Spleen (tissue), 7 donors: Measurements from ENCODE around the gene TRIM14.

ENCODE experiments used
- CTCF ChIP-seq, 11 experiments: fragments of 200-600 bp in 7 of 11; fragments of 450-650 bp in 4 of 11; sonication (generic) in 4 of 11; IDR thresholded peaks in 8 of 11; conservative IDR thresholded peaks in 3 of 11; 1 replicate in 7 of 11; 2 replicates in 4 of 11; pipeline versions ENCODE4 v1.4.0 to v1.8.0; 2016 to 2021; ENCODE audit warnings: antibody characterized with exemption in 11 of 11, inconsistent platforms in 4 of 11, mild to moderate bottlenecking in 1 of 11
- POLR2A ChIP-seq, 3 donors: fragments of 450-650 bp; IDR thresholded peaks; one replicate each; pipeline ENCODE4 v1.5.1; 2017; ENCODE audit warnings: antibody characterized with exemption in 3 of 3, mild to moderate bottlenecking in 1 of 3
- POLR2AphosphoS5 ChIP-seq, 3 donors: sonication (generic); formaldehyde crosslinking; IDR thresholded peaks; one replicate each; pipeline ENCODE4 v1.5.1; 2017; ENCODE audit warnings: antibody characterized with exemption in 3 of 3
- donor health status: DM: no; HTN: no; CAD: no; lungs with moderate emphysema.
- donor health status: DM: no; HTN: no; CAD: no.
- donor health status: DM: no; HTN: no; CAD: no.

GRCh38 chr9:98021306-98022040 lies 97.5 kb downstream of the TRIM14 start:
- TF ChIP-seq CTCF (IDR thresholded peaks at IDR 0.05 in 8 of 11, conservative IDR thresholded peaks at IDR 0.05 in 3 of 11) = no peak
- no peak for TF ChIP-seq POLR2A (IDR thresholded peaks at IDR 0.05)
- no peak for TF ChIP-seq POLR2AphosphoS5 (IDR thresholded peaks at IDR 0.05)
